Activated T-helper 17 cell treated with anti-CD3 and anti-CD28 coated beads, Interleukin-2, amount 50 U/mL, for 72 hours (primary cell): ENCODE measurements around the gene PRSS56. TPM values are rescaled to one million over a fixed set of nuclear protein-coding genes. Genes with fewer than 3 reads are reported as not detected.
A peak's percentile ranks its signal among the peaks of the same experiment; 100 is the strongest.

Source experiments
- ATAC-seq: fragments of 150-1000 bp; cut with Tn5 transposase; replicated peaks from 2 replicates; pipeline ENCODE4 v1.10.0; 2021; ENCODE audit warnings: mild to moderate bottlenecking, moderate library complexity
- H3K27ac Mint-ChIP-seq: one replicate; pipeline ENCODE4 v1.8.0; 2022; ENCODE audit warnings: mixed read lengths
- H3K27me3 Mint-ChIP-seq: one replicate; pipeline ENCODE4 v1.8.0; 2022; ENCODE audit warnings: mixed read lengths
- H3K36me3 Mint-ChIP-seq: one replicate; pipeline ENCODE4 v1.8.0; 2022; ENCODE audit warnings: low read depth, mild to moderate bottlenecking, mixed read lengths
- H3K4me1 Mint-ChIP-seq: one replicate; pipeline ENCODE4 v1.8.0; 2022; ENCODE audit warnings: mixed read lengths
- H3K4me3 Mint-ChIP-seq: one replicate; pipeline ENCODE4 v1.8.0; 2022; ENCODE audit warnings: mild to moderate bottlenecking, mixed read lengths
- H3K9me3 Mint-ChIP-seq: one replicate; pipeline ENCODE4 v1.8.0; 2022; ENCODE audit warnings: mixed read lengths
- total RNA-seq, 2 donors: library from RNA; stranded (reverse); gene quantifications; one replicate each; pipeline ENCODE4 v1.2.3, GENCODE V29; 2022

The PRSS56 gene
- total RNA-seq, 2 donors from 2014 or later, result not detected

GRCh38 chr2:232483923-232484627 lies 36.1 kb upstream of the PRSS56 start:
- Mint-ChIP-seq H3K27me3 (peaks cover 25% of the 10 kb centered on the region), H3K9me3 (no peaks in the 10 kb centered on the region), H3K36me3 (no peaks in the 10 kb centered on the region), H3K4me3 (no peak overlapping the region), H3K4me1 (peaks cover 4% of the 10 kb centered on the region), H3K27ac (no peak overlapping the region)
- no peak for ATAC-seq

DNA sequence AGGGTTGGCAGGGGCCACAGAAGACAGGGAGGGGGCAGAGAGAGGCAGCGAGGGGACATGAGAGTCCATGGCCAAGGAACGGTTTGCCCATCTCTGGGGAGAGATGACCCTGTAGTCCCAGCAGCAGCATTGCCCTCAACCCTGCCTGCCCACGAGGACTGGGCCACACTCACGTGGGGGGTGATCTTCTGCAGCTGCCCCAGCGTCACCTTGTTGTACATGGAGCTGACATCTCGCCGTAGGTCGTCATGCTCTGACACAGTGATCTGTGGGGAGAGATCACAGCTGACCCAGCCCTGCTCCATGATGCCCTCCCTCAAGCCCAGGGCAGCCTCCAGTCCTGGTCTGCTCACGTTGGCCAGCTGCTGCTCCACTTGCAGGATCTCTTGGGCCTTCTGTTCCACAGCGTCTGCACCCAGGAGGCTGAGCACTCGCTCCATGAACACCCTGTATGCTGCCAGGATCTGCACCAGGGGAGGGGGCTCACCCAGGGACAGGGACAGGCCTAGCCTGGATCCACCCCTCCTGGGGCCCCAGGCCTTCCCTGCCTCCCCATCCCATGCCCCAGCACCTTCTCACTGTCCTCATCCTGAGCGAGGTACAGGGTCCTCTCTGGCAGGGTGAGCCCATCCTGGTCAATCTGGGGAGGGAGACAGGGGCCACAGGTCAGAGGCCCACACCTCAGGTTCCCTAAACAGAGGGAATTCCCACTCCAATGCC lies 35.4 kb upstream of the PRSS56 start:
- H3K27me3 Mint-ChIP-seq, result peaks cover 32% of the 10 kb centered on the region
- no peaks in the 10 kb centered on the region for H3K9me3 Mint-ChIP-seq
- no peak for ATAC-seq
- no peaks in the 10 kb centered on the region for H3K36me3 Mint-ChIP-seq
- peak overlapping the region; percentile 43 for H3K4me3 Mint-ChIP-seq
- peaks cover 4% of the 10 kb centered on the region for H3K4me1 Mint-ChIP-seq
- no peak overlapping the region for H3K27ac Mint-ChIP-seq

DNA sequence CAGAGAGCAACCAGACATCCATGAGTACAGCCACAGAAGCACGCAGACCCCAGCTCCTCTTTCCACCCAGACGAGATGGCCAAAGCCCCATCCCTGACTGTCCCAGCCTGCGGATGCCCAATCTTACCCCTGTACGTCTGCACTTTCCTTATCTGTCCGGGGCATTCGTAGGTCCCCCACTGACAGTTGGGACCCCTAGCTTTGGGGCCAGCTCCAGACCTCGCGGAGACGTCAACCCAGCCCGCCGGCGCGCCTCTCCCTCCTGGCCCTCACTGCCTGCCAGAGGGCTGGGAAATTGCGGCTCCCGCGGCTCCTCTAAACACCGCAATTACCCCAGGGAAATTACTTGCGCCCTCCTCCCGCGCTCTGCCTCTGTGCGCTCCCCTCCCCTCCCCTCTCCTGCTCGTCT lies 34.8 kb upstream of the PRSS56 start:
- Mint-ChIP-seq H3K27ac (no peak overlapping the region), H3K36me3 (no peaks in the 10 kb centered on the region), H3K27me3 (peaks cover 35% of the 10 kb centered on the region), H3K9me3 (no peaks in the 10 kb centered on the region), H3K4me3 (peak overlapping the region; percentile 43), H3K4me1 (peaks cover 4% of the 10 kb centered on the region)
- ATAC-seq, result no peak

DNA sequence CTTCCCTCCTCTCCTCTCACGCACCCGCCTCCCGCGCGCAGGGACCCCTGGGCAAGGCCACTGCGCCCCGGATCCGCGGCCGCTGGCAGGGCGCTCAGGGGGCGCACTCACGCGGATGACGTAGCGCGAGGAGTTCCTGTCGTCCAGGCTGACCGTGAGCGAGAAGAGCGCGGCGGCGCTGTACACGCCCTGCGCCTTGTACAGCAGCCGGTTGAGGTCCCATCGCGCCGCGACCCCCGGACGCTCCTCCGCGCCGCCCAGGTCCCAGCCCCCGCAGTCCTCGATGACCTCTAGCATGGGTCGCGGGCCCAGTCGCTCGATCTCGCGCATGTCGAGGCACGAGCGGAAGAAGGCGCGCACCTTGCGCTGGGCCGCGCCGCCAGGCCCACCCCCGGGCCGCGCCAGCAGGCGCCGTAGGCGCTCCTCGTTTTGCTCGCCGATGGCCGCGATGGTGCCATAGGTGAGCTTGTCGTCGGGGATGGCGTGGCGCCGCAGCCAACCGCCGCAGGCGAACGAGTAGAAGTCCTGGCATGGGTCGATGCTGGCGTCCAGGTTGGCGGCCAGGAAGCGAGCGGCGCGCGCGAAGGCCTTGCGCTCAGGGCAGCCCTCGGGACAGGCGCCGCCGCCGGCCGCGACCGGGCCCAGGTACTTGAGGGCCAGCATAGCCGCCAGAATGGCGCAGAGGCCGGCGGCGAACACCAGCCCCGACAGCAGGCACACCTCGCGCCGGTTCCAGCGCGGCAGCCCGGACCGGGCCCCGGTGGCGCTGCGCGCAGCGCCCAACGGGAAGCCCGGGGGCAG lies 34.2 kb upstream of the PRSS56 start:
- Mint-ChIP-seq H3K27ac (no peak overlapping the region), H3K9me3 (no peaks in the 10 kb centered on the region), H3K36me3 (no peaks in the 10 kb centered on the region), H3K4me1 (peaks cover 4% of the 10 kb centered on the region), H3K4me3 (peak overlapping the region; percentile 43), H3K27me3 (peaks cover 37% of the 10 kb centered on the region)
- ATAC-seq, result no peak

- Mint-ChIP-seq H3K36me3 (no peaks in the 10 kb centered on the region), H3K27ac (no peak overlapping the region), H3K4me3 (no peak overlapping the region), H3K27me3 (peaks cover 45% of the 10 kb centered on the region), H3K9me3 (no peaks in the 10 kb centered on the region), H3K4me1 (peaks cover 4% of the 10 kb centered on the region)
- no peak for ATAC-seq
Measured at GRCh38 chr2:232486558-232487384, 33.4 kb upstream of the PRSS56 start.

GRCh38 chr2:232487385-232488096 lies 32.6 kb upstream of the PRSS56 start, which contains the start of gene ECEL1:
Gene ECEL1, minus strand, starts transcription at chr2:232487834. Its CDS starts 1,181 bp downstream, at chr2:232486653.
- Mint-ChIP-seq H3K27ac (no peak within 1 kb of the TSS), H3K9me3 (no peaks in the 10 kb centered on the region), H3K36me3 (no peaks in the 10 kb centered on the region), H3K4me1 (peaks cover 4% of the 10 kb centered on the region), H3K4me3 (peak within 1 kb of the TSS; percentile 21), H3K27me3 (peaks cover 45% of the 10 kb centered on the region)
- ATAC-seq, result no peak

- Mint-ChIP-seq H3K27me3 (peaks cover 42% of the 10 kb centered on the region), H3K4me1 (peaks cover 4% of the 10 kb centered on the region), H3K27ac (no peak overlapping the region), H3K9me3 (no peaks in the 10 kb centered on the region), H3K4me3 (peak overlapping the region; percentile 21), H3K36me3 (no peaks in the 10 kb centered on the region)
- ATAC-seq, result no peak
Measured at GRCh38 chr2:232488097-232488711, 32.0 kb upstream of the PRSS56 start.

DNA sequence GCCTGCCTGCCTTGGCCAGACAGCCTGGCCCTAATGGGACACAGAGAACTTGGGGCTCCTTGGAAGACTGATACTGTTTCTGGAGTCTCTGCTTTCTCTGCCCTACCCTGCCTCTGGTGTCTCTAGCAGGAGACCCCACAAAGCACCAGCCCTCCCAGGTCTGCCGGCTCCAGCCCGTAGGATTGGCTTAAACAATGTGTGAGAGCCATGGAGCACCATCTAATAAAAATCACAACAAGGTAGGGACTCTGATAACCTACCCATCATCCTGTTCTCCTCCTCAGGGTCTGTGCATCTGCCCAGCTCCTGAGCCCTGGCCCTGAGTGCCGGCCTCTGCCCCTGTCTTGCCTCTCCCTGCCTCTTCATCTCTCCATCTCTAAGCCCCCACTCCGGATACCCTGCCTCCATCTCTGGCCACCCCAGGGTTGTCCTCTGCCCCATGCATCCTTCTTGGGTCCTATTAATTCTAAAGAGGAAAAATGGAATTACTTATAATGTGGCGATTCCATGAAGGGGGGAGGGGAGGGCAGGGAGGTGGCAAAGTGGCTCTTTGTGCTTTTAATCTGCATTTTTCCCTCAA lies 31.4 kb upstream of the PRSS56 start:
- Mint-ChIP-seq H3K4me3 (peak overlapping the region; percentile 21), H3K36me3 (no peaks in the 10 kb centered on the region), H3K27me3 (peaks cover 42% of the 10 kb centered on the region), H3K9me3 (no peaks in the 10 kb centered on the region), H3K27ac (no peak overlapping the region), H3K4me1 (peaks cover 4% of the 10 kb centered on the region)
- ATAC-seq, result no peak

GRCh38 chr2:232489516-232490220 lies 30.5 kb upstream of the PRSS56 start:
- Mint-ChIP-seq H3K4me1 (peaks cover 4% of the 10 kb centered on the region), H3K4me3 (no peak overlapping the region), H3K27me3 (peaks cover 38% of the 10 kb centered on the region)

GRCh38 chr2:232490221-232491138 lies 29.7 kb upstream of the PRSS56 start:
- no peak for ATAC-seq
- Mint-ChIP-seq H3K4me1 (no peaks in the 10 kb centered on the region), H3K27ac (no peak overlapping the region), H3K36me3 (no peaks in the 10 kb centered on the region), H3K9me3 (no peaks in the 10 kb centered on the region), H3K4me3 (no peak overlapping the region), H3K27me3 (peaks cover 30% of the 10 kb centered on the region)

More at GRCh38 chr2:232489516-232490220, 30.5 kb upstream of the PRSS56 start:
- Mint-ChIP-seq H3K9me3 (no peaks in the 10 kb centered on the region), H3K36me3 (no peaks in the 10 kb centered on the region), H3K27ac (no peak overlapping the region)
- no peak for ATAC-seq

DNA sequence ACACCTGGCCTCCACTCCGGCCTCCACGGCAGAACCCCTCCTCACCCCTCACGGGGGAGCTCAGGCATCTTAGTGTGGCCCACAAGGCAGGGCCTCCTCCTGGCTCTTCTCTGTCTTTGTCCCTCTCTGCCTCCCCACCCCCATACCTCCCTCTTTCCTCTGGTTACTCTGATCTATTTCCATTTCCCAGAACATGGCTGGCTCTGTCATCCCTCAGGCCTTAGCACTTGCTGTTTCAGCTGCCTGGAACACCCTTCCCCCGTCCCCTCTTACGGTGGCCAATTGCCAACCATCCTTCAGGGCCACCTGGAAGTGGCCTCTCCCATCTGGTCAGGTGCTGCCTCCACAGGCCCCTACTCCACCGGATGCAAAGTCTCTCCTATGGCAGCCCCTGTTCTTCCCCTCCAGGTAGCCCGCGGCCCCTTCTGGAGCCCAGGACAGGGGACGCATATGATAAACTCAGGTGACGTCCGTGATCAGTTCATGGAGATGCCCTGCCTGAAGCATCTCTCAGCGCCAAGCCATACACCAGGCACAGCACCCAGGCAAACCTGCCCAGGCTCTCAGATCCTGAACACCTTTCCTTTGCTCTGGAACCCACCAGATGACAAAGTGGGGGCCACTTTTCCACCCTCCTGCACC lies 28.9 kb upstream of the PRSS56 start:
- no peak overlapping the region for H3K27ac Mint-ChIP-seq
- H3K27me3 Mint-ChIP-seq, result peaks cover 29% of the 10 kb centered on the region
- no peak for ATAC-seq
- no peaks in the 10 kb centered on the region for H3K9me3 Mint-ChIP-seq
- H3K4me1 Mint-ChIP-seq, result no peaks in the 10 kb centered on the region
- no peaks in the 10 kb centered on the region for H3K36me3 Mint-ChIP-seq
- H3K4me3 Mint-ChIP-seq, result no peak overlapping the region
